ENCODE results near the gene CPNE9. TPM values are rescaled to one million over a fixed set of nuclear protein-coding genes. Genes with fewer than 3 reads are reported as not detected.

CPNE9 gene
- total and polyA plus RNA-seq, 12 donors = 0.46 TPM; not detected in 11

- WGBS, 2 donors = 42 to 52% methylated on average over 7 of the region's 7 CpGs
- H3K9me3 ChIP-seq = no peaks in the 10 kb centered on the region
- H3K36me3 ChIP-seq = no peaks in the 10 kb centered on the region
- no peak overlapping the region for H3K4me3 ChIP-seq
- TF ChIP-seq CTCF (IDR thresholded peaks at IDR 0.05) = no peak
- H3K4me1 ChIP-seq = peaks cover 0 to 8% (median 0%) of the 10 kb centered on the region in 9 donors
- H3K27me3 ChIP-seq = peaks cover 0 to 5% (median 0%) of the 10 kb centered on the region in 7 donors
- ATAC-seq (no peak), DNase-seq (no peak)
- intact Hi-C loops (cut with DNase I) = loop anchor here in 1 of 10 donors (10.0 kb wide), 1 partner anchor 216 kb away; no protein-coding TSS in a partner anchor
- no peak overlapping the region for H3K27ac ChIP-seq
Measured at GRCh38 chr3:9721015-9721699, 17.5 kb downstream of the CPNE9 start.

GRCh38 chr3:9721700-9722060, 18.0 kb downstream of the CPNE9 start:
- ATAC-seq = no peak
- TF ChIP-seq CTCF (IDR thresholded peaks at IDR 0.05) = no peak
- intact Hi-C loops (cut with DNase I) = loop anchor here in 1 of 10 donors (10.0 kb wide), 1 partner anchor 217 kb away; no protein-coding TSS in a partner anchor
- Histone ChIP-seq H3K27ac (no peak overlapping the region), H3K4me3 (no peak overlapping the region), H3K4me1 (peaks cover 0 to 3% (median 0%) of the 10 kb centered on the region in 9 donors), H3K36me3 (no peaks in the 10 kb centered on the region), H3K9me3 (no peaks in the 10 kb centered on the region), H3K27me3 (peaks cover 0 to 5% (median 0%) of the 10 kb centered on the region in 7 donors)
- no peak for DNase-seq
- 83 to 89% methylated on average over 2 of the region's 2 CpGs for WGBS, 2 donors

- intact Hi-C loops (cut with DNase I) = loop anchor here in 1 of 10 donors (10.0 kb wide), 1 partner anchor 221 kb away; no protein-coding TSS in a partner anchor
- WGBS, 2 donors = 82 to 85% methylated on average over 4 of the region's 4 CpGs
- DNase-seq = no peak
Measured at GRCh38 chr3:9725775-9726515, 22.3 kb downstream of the CPNE9 start.

More at GRCh38 chr3:9725775-9726515, 22.3 kb downstream of the CPNE9 start:
- Histone ChIP-seq H3K36me3 (no peaks in the 10 kb centered on the region), H3K27me3 (peaks cover 0 to 5% (median 0%) of the 10 kb centered on the region in 7 donors), H3K9me3 (no peaks in the 10 kb centered on the region), H3K4me3 (no peak overlapping the region), H3K27ac (no peak overlapping the region), H3K4me1 (peaks cover 0 to 15% (median 5%) of the 10 kb centered on the region in 9 donors)
- no peak for TF ChIP-seq CTCF (IDR thresholded peaks at IDR 0.05)
- ATAC-seq = no peak

All from heart right ventricle (tissue), 16 donors.